Gastrocnemius medialis (tissue), 4 donors: ENCODE results near the gene PLXDC2.

ENCODE experiments used
- POLR2A ChIP-seq, 2 donors: fragments of 450-650 bp; IDR thresholded peaks; one replicate each; pipeline ENCODE4 v1.6.1; 2017; ENCODE audit warnings: antibody characterized with exemption in 2 of 2, mild to moderate bottlenecking in 2 of 2, moderate library complexity in 2 of 2
- TF ChIP-seq, protein P1 (sequence below), 5 experiments: fragments of 450-650 bp in 3 of 5; fragments of 200-600 bp in 2 of 5; sonication (generic) in 2 of 5; IDR thresholded peaks in 4 of 5; conservative IDR thresholded peaks in 1 of 5; 1 replicate in 4 of 5; 2 replicates in 1 of 5; pipeline ENCODE4 v1.5.1; 2016 to 2019; ENCODE audit warnings: antibody characterized with exemption in 5 of 5, mild to moderate bottlenecking in 3 of 5, moderate library complexity in 3 of 5

DNA sequence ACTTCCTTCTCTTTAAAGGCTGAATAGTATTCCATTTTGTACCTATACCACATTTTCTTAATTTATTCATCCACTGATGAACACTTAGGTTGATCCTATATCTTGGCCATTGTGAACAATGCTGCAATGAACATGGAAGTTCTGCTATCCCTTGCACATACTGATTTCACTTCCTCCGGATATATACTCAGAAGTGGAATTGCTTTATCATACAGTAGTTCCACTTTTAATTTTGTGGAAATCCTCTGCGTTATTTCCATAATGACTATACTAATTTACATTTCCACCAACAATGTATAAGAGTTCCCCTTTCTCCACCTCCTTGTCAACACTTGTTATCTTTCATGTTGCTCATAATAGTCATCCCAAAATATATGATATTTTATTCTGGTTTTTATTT is 312.6 kb downstream of the PLXDC2 start:
- TF ChIP-seq, protein P1, sequence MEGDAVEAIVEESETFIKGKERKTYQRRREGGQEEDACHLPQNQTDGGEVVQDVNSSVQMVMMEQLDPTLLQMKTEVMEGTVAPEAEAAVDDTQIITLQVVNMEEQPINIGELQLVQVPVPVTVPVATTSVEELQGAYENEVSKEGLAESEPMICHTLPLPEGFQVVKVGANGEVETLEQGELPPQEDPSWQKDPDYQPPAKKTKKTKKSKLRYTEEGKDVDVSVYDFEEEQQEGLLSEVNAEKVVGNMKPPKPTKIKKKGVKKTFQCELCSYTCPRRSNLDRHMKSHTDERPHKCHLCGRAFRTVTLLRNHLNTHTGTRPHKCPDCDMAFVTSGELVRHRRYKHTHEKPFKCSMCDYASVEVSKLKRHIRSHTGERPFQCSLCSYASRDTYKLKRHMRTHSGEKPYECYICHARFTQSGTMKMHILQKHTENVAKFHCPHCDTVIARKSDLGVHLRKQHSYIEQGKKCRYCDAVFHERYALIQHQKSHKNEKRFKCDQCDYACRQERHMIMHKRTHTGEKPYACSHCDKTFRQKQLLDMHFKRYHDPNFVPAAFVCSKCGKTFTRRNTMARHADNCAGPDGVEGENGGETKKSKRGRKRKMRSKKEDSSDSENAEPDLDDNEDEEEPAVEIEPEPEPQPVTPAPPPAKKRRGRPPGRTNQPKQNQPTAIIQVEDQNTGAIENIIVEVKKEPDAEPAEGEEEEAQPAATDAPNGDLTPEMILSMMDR (IDR thresholded peaks at IDR 0.05 in 4 of 5, conservative IDR thresholded peaks at IDR 0.05 in 1 of 5), result no peak
- no peak for TF ChIP-seq POLR2A (IDR thresholded peaks at IDR 0.05)
